LNCAP (cell line): ENCODE measurements around the gene JARID2.

Experiments used
- CTCF ChIP-seq: fragments of 450-650 bp; IDR thresholded peaks from 2 replicates; pipeline ENCODE4 v1.5.1; 2017; ENCODE audit warnings: mild to moderate bottlenecking

The JARID2 gene

GRCh38 chr6:15366879-15367278 lies 121.0 kb downstream of the JARID2 start:
- no peak for TF ChIP-seq CTCF

GRCh38 chr6:15368186-15368585 lies 122.3 kb downstream of the JARID2 start:
- no peak for TF ChIP-seq CTCF

GRCh38 chr6:15368873-15369272 lies 123.0 kb downstream of the JARID2 start:
- TF ChIP-seq CTCF: no peak

GRCh38 chr6:15369838-15370237 lies 124.0 kb downstream of the JARID2 start:
- TF ChIP-seq CTCF: no peak

- TF ChIP-seq CTCF: no peak
Observed at GRCh38 chr6:15370733-15371671, 125.1 kb downstream of the JARID2 start.

- TF ChIP-seq CTCF: no peak
Observed at GRCh38 chr6:15372932-15373331, 127.1 kb downstream of the JARID2 start.

- TF ChIP-seq CTCF: no peak
Observed at GRCh38 chr6:15374119-15374518, 128.2 kb downstream of the JARID2 start.
